ENCODE measurements around the gene NFATC2.

GRCh38 chr20:51399006-51399890 lies 143.3 kb downstream of the NFATC2 start:
- TF ChIP-seq POLR2A (IDR thresholded peaks at IDR 0.05; ENCODE audit: low read length) (no peak), GATA1 (IDR thresholded peaks at IDR 0.05; ENCODE audit: low read depth, low read length) (no peak)
